ENCODE measurements around the gene HIPK1. TPM values are rescaled to one million over a fixed set of nuclear protein-coding genes. Genes with fewer than 3 reads are reported as not detected.
A peak's percentile ranks its signal among the peaks of the same experiment; 100 is the strongest.

The HIPK1 gene
- total and polyA plus RNA-seq, 2 of the 13 experiments (the other 11 are each of a cell fraction or from before 2014, with no cell fraction given), result 20.8 to 33.4 TPM

DNA sequence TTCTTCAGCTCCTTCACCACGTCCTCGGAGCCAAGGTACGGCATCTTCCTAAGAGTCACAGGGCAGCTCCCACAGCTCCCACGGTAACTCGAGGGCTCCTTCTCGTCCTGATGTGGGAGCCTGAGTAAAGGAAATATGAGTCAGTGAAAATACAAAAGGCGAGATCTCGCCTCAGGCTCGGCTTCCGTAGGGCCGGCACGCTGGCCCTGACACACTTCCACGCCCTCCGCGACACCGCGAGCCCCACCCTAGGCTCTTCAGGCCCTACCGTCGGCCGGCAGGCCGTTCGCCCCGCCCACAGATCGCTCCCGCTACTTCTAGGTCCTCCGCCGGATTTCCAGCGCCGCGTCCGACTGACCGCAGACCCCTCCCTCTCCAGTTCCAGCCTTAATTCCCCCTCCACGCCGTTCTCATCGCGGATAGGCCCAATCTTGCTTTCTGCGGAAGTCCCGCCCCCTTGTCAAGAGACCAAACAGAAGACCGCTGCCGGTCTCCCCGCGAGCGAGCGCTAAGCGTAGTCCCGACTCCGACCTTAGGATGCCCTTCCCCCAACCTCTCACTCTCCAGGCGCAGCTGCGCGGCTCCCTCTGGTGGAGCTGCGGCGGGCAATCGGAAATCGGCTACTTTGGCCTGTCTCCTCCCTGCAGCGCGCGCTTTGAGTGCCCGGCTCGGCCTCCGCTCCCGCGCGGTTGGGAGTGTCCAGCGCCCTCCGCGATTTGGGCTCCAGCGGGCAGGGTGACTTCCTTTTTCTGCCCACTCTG lies 24.3 kb upstream of the HIPK1 start, which contains the start of the genes AP4B1 and DCLRE1B (continued):
- peak; percentile 67 for TF ChIP-seq ZNF710 (CRISPR knock-in tag; IDR thresholded peaks at IDR 0.05; ENCODE audit: borderline replicate concordance)
- peak; percentile 84 for TF ChIP-seq PITX1 (CRISPR knock-in tag; IDR thresholded peaks at IDR 0.05)
- TF ChIP-seq ADNP (CRISPR knock-in tag; IDR thresholded peaks at IDR 0.05), result no peak
- TF ChIP-seq ZSCAN31 (CRISPR knock-in tag; IDR thresholded peaks at IDR 0.05; ENCODE audit: low read depth), result peak; percentile 94
- no peak for TF ChIP-seq RARG (CRISPR knock-in tag; IDR thresholded peaks at IDR 0.05; ENCODE audit: low read depth)
- TF ChIP-seq NR1H2 (CRISPR knock-in tag; IDR thresholded peaks at IDR 0.05; ENCODE audit: borderline replicate concordance, low read depth), result no peak
- TF ChIP-seq RFXAP (CRISPR knock-in tag; IDR thresholded peaks at IDR 0.05; ENCODE audit: borderline replicate concordance), result peak; percentile 59; the same call in 1 of the 2 replicates
- peak; percentile 51; the same call in 1 of the 2 replicates for TF ChIP-seq ZNF703 (CRISPR knock-in tag; IDR thresholded peaks at IDR 0.05; ENCODE audit: borderline replicate concordance)
- no peak for TF ChIP-seq ZNF614 (CRISPR knock-in tag; IDR thresholded peaks at IDR 0.05; ENCODE audit: borderline replicate concordance)
- TF ChIP-seq CCDC6 (CRISPR knock-in tag; IDR thresholded peaks at IDR 0.05), result peak; percentile 62
- no peak for TF ChIP-seq PHB2 (IDR thresholded peaks at IDR 0.05; ENCODE audit: partially characterized antibody)
- peak; percentile 72; the same call in 1 of the 2 replicates for TF ChIP-seq POLR2AphosphoS2 (IDR thresholded peaks at IDR 0.05; ENCODE audit: low read depth, low read length)
- TF ChIP-seq ZNF615 (CRISPR knock-in tag; IDR thresholded peaks at IDR 0.05; ENCODE audit: borderline replicate concordance), result peak; percentile 69; the same call in 1 of the 2 replicates
- TF ChIP-seq SMC3 (IDR thresholded peaks at IDR 0.05; ENCODE audit: low read length), result peak; percentile 22; the same call in 1 of the 2 replicates
- 0 out of 2 replicates have a peak, but pooled peaks have one; percentile 85 for TF ChIP-seq ZFP36L1 (CRISPR knock-in tag; IDR thresholded peaks at IDR 0.05)
- no peak for TF ChIP-seq ELK4 (CRISPR knock-in tag; IDR thresholded peaks at IDR 0.05; ENCODE audit: borderline replicate concordance)
- TF ChIP-seq ZNF775 (CRISPR knock-in tag; IDR thresholded peaks at IDR 0.05; ENCODE audit: borderline replicate concordance), result no peak
- no peak for TF ChIP-seq DMTF1 (CRISPR knock-in tag; IDR thresholded peaks at IDR 0.05)
- TF ChIP-seq, protein P1, sequence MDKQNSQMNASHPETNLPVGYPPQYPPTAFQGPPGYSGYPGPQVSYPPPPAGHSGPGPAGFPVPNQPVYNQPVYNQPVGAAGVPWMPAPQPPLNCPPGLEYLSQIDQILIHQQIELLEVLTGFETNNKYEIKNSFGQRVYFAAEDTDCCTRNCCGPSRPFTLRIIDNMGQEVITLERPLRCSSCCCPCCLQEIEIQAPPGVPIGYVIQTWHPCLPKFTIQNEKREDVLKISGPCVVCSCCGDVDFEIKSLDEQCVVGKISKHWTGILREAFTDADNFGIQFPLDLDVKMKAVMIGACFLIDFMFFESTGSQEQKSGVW (CRISPR knock-in tag; IDR thresholded peaks at IDR 0.05; ENCODE audit: borderline replicate concordance), result no peak
- no peak; the same call in 1 of the 2 replicates for TF ChIP-seq MZF1 (CRISPR knock-in tag; IDR thresholded peaks at IDR 0.05; ENCODE audit: borderline replicate concordance)
- TF ChIP-seq ZNF432 (CRISPR knock-in tag; IDR thresholded peaks at IDR 0.05; ENCODE audit: borderline replicate concordance), result no peak
